ENCODE data around the gene ELK4.

DNA sequence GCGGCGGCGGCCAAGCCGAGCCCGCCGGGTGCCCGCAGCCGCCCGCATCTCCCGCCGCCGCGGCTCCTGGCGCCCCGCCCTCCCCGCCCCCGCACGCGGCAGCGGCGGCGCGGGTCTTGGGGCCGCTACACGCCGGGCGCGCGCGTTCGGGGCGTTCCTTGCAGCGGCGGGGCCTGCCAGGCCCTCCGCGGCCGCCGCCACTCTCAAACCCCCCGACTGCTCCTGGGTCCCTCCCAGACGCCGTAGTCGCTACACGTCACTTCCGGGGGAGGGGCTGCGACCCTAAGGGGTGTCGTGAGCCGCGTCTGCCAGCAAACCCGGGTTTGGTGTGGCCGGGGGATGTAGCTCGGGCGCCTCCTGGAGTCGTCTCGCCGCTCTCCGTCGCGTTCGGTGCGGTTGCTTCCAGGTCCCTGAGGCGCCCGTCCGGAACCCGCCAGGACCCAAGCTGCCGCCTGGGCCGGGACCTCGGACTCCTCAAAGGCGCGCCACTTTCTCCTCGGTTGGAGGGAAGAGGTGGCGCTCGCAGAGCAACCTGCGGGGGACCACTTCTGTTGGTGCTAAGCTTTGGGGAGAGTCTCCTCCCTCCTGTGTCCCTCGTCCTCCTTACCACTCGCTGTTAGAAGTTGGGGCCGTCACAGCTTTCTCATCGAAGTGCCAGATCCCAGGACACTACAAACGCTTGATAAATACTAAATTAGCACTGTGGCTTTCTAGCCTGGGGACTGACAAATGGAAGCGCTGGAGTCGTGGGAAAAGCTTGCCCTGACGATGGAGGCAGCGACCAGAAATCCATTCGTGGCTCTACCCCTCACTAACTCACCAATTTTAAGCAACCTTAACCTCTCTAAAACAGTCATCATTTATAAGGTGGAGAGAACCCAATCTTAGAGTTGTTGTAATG lies at the start of gene ELK4:
- TF ChIP-seq CTCF (IDR thresholded peaks at IDR 0.05) (peak in 5 of 7 experiments; percentile 52 to 87 (median 72)), POLR2A (IDR thresholded peaks at IDR 0.05) (peak in 2 of 4 donors; percentile 39 to 67)
